HG02610 (cell line): ENCODE data around the gene RPH3AL.

Source experiments
- ATAC-seq: cut with Tn5 transposase; IDR thresholded peaks from one replicate; pipeline ENCODE4 v1.9.1; 2021; ENCODE audit warnings: mild to moderate bottlenecking, moderate library complexity; ENCODE audit not compliant: unreplicated experiment

RPH3AL gene

DNA sequence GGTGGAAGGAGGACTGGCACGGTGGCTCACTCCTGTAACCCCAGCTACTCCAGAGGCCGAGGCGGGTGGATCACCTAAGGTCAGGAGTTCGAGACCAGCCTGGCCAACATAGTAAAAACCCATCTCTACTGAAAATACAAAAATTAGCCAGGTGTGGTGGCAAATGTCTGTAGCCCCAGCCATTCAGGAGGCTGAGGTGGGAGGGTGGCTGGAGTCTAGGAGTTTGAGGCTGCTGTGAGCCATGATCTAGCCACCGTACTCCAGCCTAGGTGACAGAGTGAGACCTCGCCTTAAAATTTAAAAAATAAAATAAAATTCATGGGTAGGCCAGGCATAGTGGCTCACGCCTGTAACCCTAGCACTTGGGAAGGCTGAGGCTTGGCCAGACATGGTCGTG, 1.2 kb upstream of the RPH3AL start:
- ATAC-seq, result no peak

DNA sequence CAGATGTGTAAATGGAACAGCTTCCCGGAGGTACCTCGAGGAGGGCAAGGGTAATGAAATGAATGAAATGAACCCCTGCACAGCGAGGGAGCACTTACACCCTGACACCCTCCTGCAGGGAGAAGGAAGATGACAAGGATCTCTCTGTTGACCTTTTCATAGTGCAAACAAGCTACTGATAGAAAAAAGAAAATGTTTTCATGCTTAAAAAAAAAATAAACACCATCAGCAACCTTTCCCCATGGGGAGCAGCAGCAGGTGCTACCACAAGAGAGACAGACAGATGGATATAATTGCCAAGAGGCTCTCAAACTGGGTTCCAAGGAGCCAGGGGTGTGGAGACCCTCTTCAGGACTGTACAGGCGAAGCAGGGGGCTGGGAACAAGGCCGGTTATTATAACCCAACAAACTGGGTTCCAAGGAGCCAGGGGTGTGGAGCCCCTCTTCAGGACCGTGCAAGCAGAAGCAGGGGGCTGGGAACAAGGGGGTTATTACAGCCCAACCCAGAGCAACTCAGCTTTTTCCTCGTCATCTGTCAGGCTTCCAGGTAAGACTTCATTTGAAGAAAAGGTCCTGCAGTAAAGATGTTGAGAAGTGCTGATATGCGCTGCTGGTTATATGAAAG, 718 bp upstream of the RPH3AL start:
- no peak for ATAC-seq

DNA sequence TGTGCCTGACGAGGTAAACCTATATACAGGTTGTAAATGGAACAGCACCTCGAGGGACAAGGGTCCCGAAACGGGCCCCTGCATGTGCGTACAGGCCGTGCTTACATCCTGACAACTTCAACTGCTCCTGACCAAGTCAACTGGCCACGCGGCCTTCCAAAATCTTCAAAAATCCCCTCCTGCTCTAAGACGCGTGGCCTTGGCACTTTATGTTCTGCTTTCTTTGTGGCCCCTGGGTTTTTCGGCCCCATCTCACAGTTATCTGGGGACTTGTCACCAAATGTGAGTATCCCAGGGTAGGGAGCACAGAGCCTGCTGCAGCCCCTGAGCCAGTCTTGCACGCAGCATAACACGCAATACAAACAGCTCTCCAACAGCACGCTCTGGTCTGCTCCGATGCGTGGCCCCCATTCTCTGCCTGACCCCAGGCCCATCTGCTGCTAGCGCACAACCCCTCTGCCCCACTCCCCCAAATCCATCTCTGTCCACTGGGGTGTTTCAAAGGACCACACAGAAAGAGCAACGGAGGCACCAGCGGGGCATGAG, 659 bp downstream of the RPH3AL start:
- no peak for ATAC-seq

DNA sequence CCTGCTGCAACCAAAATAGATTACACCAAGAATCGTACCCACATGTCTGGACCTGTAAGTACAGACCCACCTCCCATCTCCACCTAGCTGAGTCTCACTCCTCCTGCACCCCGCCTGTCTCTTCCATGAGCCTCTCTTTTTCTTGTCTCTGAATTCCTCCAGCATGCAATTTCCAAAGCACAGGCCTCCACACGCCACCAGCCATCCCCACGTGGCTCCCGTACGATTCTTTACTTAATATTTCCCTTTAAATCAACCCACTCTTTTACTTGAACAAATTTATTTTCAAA, 1.2 kb downstream of the RPH3AL start:
- no peak for ATAC-seq

DNA sequence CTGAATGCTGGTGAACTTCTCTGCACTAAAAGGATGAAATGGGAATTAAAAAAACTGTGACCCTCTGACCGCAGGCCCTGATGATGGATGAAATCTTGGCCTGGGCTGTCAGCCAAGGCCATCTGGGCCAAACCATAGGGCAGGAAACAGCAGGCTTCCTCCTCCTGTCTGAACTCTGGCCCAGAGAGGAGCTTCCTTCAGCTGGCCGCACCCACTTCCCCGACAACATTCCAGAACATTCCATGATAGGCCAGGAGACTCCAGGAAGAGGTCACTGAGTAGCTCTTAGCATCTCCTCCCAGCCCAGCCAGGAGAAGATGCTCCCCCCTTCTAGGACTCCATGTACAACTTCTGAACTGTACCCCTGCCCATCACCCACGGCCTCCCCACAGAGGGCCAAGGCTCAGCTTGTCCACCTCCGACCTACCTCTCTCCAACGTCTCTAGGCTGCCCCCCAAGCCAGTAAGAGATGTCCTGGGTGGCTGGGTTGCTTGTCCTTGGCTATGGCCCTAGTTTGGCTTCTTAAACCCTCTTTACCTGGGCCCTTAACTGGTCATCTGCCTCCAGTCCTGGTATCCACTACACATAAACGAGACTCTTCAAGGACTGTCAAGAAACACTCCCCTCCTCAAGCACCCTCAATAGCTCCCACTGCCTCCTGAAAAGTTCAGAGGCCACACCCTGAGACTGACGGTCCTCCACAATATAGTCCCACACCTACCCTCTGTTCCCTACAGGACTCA, 1.7 kb downstream of the RPH3AL start:
- no peak for ATAC-seq

DNA sequence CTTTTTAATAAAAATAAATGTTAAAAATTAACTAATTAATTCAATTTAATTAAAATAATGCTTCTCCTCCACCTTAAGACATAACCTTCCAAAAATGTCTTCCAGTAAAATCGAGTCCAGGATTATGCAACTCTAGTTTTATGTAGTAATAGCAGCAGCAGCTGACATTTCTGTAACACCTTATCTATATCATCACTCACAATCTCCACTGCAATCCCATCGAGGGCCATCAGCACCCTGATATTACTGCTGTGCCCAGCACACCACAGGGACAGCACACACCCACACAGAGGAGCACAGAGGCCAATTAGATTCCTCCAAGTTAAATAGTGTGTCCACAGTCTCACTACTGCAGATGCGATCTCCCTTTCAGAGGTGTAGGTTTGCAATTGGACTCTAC, 2.9 kb downstream of the RPH3AL start:
- no peak for ATAC-seq

DNA sequence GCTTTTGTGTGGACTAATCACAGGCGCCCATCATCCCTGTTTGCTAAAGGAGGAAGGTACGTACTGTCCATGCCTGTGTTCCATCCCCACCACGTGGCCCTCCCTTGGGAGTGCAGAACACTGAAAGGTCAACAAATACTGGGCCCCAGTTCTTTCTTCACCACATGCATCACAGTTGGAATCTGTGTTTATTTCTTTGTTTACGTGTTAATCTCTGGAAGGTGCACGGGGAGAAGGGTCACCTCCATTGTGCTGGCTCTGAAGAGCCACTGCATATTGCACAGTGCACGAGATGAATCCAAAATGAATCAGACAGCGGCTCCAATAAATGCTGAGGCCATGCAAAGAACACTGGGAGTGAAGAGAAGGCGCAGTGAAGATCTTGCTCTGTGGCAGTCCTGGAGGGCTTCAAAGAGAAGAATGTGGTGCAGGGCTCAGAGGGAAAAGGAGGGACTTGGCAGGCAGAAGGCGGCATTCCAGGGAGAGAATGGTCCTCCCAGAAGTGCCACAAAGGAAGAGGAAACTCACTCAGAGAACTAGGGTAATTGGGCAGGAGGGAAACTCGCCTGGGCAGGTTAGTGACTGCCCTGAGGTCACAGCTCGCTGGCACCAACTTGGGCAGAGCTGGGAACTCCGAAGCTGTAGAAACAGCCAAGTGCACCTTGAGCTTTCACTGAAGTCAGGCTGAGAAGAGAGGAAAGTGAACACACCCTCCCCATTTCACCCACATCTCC, 3.7 kb downstream of the RPH3AL start:
- ATAC-seq, result no peak

DNA sequence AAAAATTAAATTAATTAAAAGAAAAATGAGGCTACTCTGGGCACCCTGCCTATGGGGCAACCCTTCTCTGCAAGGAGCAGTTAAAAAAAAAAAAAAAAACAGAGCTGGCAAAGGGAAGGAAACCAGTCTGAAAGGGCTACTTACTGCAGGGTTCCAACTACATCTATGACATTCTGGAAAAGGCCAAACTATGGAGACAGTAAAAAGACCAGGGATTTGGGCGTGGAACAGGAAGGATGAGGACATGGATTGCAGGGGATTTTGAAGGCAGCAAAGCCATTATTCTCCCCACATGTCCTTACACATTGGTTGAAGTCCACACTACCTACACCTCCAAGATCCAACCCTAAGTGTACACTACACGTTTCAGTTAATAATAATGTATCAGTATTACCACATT, 4.6 kb downstream of the RPH3AL start:
- no peak for ATAC-seq

DNA sequence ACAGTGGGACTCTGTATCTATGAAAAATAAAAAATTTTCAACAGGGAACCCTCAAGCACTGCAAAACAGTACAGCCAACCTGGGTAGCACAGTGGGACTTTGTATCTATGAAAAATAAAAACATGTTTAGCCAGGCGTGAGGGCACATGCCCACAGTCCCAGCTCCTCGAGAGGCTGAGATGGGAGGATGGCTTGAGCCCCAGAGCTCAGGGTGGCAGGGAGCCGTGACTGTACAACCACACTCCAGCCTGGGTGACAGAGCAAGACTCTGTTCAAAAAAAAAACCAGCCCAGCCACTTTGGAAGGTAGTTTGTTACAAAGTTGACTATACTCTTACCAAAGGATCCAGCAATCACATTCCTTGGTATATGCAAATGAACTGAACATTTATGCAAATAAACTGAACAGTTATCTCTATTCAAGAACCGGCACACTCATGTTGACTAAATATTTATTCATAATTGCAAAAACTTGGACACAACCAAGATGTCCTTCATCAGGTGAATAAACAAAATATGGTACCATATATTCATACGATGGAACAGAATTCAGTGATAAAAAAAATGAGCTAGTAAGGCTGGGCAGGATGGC, 5.2 kb downstream of the RPH3AL start:
- ATAC-seq, result no peak

DNA sequence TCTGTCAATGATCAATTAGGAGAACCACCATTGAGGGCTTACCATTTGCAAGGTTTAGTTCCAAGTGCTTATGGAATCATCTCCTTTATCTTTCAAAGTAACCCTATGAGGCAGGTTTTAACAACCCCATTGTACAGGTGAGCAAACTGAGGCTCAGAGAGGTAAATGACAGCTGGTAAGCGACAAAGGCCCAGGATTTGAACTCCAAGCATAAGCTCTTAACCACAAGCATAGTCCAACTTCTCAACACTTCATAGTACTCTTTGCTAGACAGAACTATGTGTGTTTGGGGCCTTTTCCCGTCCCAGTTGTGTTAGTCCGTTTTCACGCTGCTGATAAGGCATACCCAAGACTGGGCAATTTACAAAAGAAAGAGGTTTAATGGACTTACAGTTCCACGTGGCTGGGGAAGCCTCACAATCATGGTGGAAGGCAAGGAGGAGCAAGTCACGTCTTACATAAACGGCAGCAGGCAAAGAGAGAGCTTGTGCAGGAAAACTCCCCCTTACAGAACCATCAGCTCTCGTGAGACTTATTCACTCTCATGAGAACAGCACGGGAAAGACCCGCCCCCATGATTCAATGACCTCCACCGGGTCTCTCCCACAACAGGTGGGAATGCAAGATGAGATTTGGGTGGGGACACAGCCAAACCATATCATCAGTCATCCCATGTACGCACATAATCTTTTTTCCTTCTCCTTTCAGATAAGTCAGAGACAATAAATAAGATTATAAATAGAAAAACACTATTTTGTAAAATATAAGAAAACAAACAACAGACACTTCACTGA, 6.4 kb downstream of the RPH3AL start:
- no peak for ATAC-seq

DNA sequence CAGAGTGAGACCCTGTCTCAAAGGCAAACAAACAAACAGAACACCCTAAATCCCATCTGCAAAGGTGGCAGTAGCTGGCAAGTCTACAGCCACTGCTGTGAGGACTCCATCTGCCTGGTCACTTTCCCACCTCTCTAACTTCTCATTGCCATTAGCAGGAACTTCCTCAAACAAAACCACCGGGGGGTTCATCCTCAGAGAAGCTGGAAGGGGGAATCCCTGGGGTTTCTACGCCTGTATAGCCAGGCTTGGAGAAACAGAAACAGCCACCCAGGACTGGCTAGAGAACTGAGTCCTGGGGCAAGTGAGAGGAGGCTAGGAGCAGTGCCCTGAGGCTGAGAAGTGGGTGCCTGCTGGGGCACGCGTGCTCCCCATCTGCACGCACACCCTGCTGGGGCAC, 7.3 kb downstream of the RPH3AL start:
- ATAC-seq, result no peak

DNA sequence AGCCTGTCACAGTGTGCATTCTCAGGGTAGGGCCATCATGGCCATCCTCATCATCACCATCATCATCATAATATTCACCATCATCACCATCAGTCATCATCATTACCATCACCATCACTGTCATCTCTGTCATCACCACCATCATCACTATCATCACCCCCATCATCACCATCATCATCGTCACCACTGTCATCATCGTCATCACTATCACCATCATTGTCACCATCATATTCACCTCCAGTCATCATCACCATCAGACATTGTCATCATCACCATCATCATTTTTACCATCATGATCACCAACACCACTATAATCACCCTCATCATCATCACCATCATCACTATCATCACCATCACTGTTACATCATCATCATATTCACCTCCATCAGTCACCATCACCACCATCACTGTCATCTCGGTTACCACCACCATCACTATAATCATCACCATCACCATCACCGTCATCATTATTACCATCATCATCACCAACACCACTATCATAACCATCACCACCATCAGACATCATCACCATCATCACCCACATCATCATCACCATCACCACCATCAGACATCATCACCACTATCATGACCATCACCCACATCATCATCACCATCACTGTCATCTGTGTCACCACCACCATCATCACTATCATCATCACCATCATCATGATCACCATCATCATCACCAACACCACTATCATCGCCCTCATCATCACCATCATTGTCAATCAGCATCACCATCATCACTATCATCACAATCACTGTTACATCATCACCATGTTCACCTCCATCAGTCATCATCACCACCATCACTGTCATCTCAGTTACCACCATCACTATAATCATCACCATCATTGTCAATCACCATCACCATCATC, 8.5 kb downstream of the RPH3AL start:
- no peak for ATAC-seq

DNA sequence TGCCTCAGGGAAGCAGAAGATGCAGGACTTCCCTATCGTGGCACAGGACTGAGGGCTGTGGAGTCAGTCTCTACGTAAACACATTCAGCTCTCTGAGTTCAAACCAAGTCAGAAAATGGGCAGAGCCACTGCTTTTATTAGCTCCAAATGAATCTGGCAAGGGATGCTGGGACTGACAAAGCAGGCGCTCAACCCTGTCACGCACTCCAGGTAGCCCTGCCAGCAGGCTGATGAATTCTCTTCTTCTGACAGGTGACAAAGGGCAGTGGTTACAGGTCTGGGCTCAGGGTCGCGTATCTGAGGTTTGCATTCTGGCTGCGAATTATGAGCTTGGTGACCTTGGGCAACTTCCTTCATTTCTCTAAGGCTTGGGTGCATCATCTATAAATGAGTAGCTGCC, 9.4 kb downstream of the RPH3AL start:
- no peak for ATAC-seq

DNA sequence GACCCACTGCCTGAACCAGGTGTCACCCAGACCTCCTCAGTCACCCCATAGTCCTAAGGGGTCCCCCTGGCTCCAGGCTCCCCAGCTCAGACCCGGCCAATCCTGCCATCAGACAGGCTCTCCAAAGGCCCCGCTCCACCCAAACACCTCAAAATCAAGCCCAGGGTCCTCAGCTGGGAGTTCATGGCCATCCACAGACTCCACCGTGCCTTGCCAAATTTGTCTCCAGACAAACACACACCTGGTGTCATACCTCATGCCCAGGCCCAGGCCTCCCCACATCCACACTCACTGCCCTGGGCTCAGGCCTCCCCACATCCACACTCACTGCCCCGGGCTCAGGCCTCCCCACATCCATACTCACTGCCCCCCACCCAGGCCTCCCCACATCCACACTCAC, 12.5 kb downstream of the RPH3AL start:
- ATAC-seq, result no peak

DNA sequence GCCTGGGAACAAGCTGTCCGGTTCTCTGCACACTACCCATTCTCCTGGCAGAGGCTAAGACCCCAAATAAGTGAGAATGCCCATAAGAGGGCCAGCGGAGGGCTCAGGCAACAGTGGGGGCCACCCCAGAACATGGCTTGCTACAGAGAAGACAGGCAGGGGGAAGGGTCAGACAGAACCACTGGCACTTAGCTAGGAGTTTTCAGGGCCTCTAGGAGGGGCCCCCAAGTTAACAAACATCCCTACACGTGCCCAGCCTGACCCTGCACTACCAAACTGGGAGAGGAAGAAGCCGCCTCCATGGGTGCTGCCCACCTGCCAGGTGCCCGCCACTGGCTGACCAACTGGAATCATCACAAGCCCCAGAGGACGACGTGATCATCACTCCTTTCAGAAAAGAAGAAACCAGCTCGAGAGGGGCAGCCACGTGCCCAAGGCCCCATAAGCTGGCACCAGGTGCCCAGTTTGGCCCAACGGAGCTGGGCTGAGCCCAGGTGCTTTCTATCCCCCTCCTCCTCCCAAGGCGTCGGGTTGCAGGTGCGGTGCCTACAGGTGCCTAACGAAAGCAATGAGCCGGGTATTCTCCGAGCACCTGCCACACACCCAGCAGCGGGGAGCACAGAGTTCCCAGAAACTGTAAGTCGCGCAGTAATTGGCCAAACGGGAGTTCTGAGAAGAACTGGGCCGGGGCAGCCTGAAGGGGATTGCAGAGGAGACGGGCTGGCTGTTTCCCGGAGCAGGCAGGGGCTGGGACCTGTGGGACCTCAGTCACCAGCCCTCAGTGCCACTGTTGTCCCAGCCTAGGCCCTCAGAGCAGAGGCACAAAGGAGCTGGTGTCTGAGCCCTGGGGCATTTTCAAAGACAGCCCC, 13.2 kb downstream of the RPH3AL start:
- ATAC-seq, result no peak

DNA sequence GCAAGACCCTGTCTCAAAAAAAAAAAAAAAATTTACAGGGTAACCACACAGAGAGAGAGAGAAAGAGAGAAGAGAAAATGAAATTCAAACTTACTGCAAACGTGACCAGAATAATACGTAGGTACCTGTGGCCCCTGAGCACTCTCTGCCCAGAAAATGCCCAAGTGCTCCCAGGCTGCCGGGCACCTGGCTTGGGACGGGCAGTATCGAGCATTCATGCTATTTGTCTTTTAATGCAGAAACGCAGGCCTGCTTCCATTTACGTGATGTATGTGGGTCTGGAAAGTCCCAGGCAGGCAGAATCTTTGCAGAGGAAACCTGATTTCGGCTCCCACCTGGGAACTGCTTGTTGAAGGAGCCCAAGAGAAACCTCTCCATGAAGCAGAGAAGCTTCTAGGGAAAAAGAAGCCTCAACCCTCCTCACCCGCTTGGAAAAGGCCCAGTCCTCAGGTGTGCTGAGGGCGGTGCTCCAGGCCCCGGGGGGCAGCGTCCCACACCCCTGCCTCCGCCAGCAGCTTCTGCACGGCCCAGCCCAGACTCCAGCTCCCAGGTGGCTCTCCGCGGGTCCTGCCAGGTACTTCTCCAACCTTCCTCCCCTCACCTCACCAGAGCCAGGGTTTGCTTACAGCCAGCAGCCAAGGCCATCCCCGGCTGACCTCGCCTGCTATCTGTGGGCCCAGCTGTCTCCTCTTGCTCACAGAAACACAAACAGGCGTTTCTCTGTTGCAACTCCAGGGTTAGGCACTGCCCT, 14.0 kb downstream of the RPH3AL start:
- ATAC-seq, result no peak

DNA sequence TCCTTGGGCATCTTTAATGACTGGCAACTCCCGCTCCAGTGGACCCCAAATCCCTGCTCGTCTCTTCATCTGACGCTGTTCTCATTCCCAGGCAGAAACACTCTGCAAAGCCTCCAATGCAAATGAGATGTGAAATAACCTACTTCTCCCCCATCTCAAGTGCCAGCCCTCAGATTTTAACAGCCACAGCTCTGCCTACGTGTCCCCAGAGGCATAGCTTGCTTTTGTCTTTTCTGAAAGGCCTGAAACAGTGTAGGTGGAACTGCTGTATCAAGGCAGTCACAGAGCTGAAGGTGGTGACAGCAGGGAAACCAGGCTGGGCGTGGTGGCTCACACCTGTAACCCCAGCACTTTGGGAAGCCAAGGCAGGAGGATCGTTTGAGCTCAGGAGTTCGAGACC, 14.7 kb downstream of the RPH3AL start:
- ATAC-seq, result no peak

DNA sequence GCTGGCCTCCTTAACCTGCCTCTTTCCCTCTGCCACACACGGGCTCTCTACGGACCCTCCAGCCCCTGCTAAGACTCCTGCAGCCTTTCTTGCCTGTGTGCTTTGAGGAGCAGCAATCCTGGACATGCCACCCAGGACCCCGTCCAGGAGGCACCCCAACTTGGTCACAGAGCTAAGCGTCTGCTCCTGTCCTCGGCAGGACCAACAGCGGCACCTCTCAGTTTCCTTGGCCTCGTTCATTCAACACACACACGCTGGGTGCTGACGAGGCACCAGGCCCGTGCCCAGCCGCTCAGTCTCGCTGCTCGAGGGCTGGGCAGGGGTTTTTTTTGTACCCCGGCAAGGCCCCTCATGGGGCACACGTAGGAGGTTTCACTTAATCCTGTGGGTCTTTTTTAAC, 15.2 kb downstream of the RPH3AL start:
- ATAC-seq, result no peak
